ENCODE measurements around the gene TUBA4A.

TUBA4A gene

GRCh38 chr2:219252900-219253752 is 592 bp downstream of the TUBA4A start, which contains the start of gene TUBA4B:
TSS of gene TUBA4B (plus strand) at chr2:219253243. CDS start at chr2:219253408, 165 bp downstream.
- H3K27ac ChIP-seq = peak within 1 kb of the TSS; percentile 96
- H3K4me3 ChIP-seq (ENCODE audit: low read depth, low read length) = peak within 1 kb of the TSS; percentile 66
- no peaks in the 10 kb centered on the region for H3K9me3 ChIP-seq (ENCODE audit: severe bottlenecking)
- DNase-seq = peak; percentile 87
- no peak for TF ChIP-seq CTCF (IDR thresholded peaks at IDR 0.05; ENCODE audit: low read depth, low read length)
- peaks cover 3% of the 10 kb centered on the region for H3K27me3 ChIP-seq (ENCODE audit: insufficient read depth, low read depth, severe bottlenecking)
- H3K36me3 ChIP-seq = peaks cover 35% of the 10 kb centered on the region

GRCh38 chr2:219252570-219252899 is 1.2 kb downstream of the TUBA4A start:
- Histone ChIP-seq H3K27ac (peak overlapping the region; percentile 96), H3K4me3 (ENCODE audit: low read depth, low read length) (peak overlapping the region; percentile 66), H3K9me3 (ENCODE audit: severe bottlenecking) (no peaks in the 10 kb centered on the region), H3K27me3 (ENCODE audit: insufficient read depth, low read depth, severe bottlenecking) (peaks cover 3% of the 10 kb centered on the region), H3K36me3 (peaks cover 41% of the 10 kb centered on the region)
- TF ChIP-seq CTCF (IDR thresholded peaks at IDR 0.05; ENCODE audit: low read depth, low read length) = no peak
- DNase-seq = peak; percentile 90

- Histone ChIP-seq H3K27ac (peak overlapping the region; percentile 96), H3K9me3 (ENCODE audit: severe bottlenecking) (no peaks in the 10 kb centered on the region), H3K36me3 (peaks cover 45% of the 10 kb centered on the region), H3K27me3 (ENCODE audit: insufficient read depth, low read depth, severe bottlenecking) (peaks cover 3% of the 10 kb centered on the region), H3K4me3 (ENCODE audit: low read depth, low read length) (peak overlapping the region; percentile 66)
- no peak for TF ChIP-seq CTCF (IDR thresholded peaks at IDR 0.05; ENCODE audit: low read depth, low read length)
- DNase-seq = no peak
These were observed 1.6 kb downstream of the TUBA4A start for GRCh38 chr2:219252084-219252483.

GRCh38 chr2:219251656-219252055 is 2.1 kb downstream of the TUBA4A start:
- peak overlapping the region; percentile 66 for H3K4me3 ChIP-seq (ENCODE audit: low read depth, low read length)
- peaks cover 49% of the 10 kb centered on the region for H3K36me3 ChIP-seq
- H3K27ac ChIP-seq = peak overlapping the region; percentile 96
- no peak for TF ChIP-seq CTCF (IDR thresholded peaks at IDR 0.05; ENCODE audit: low read depth, low read length)
- DNase-seq = no peak
- peaks cover 3% of the 10 kb centered on the region for H3K27me3 ChIP-seq (ENCODE audit: insufficient read depth, low read depth, severe bottlenecking)
- H3K9me3 ChIP-seq (ENCODE audit: severe bottlenecking) = no peaks in the 10 kb centered on the region

- TF ChIP-seq CTCF (IDR thresholded peaks at IDR 0.05; ENCODE audit: low read depth, low read length) = no peak
- Histone ChIP-seq H3K27me3 (ENCODE audit: insufficient read depth, low read depth, severe bottlenecking) (peaks cover 3% of the 10 kb centered on the region), H3K36me3 (peaks cover 49% of the 10 kb centered on the region), H3K27ac (peak overlapping the region; percentile 53), H3K4me3 (ENCODE audit: low read depth, low read length) (no peak overlapping the region), H3K9me3 (ENCODE audit: severe bottlenecking) (no peaks in the 10 kb centered on the region)
- DNase-seq = no peak
These were observed 3.5 kb downstream of the TUBA4A start for GRCh38 chr2:219250049-219250781.
